GM12892 (cell line): ENCODE results near the gene FBH1.

Experiments
- POLR2A ChIP-seq: IDR thresholded peaks from 2 replicates; pipeline ENCODE4 v1.6.1; 2011; ENCODE audit warnings: low read depth, low read length, control low read depth
- POLR2AphosphoS5 ChIP-seq: IDR thresholded peaks from 2 replicates; pipeline ENCODE4 v1.6.1; 2011; ENCODE audit warnings: low read depth, low read length, control low read depth
- TAF1 ChIP-seq: IDR thresholded peaks from 2 replicates; pipeline ENCODE4 v1.6.1; 2011; ENCODE audit warnings: low read depth, mild to moderate bottlenecking, control low read depth, low read length, borderline replicate concordance

- no peak for TF ChIP-seq TAF1
- TF ChIP-seq POLR2A: no peak
- no peak for TF ChIP-seq POLR2AphosphoS5
Observed at GRCh38 chr10:5951167-5951711, 61.2 kb downstream of the FBH1 start.
